B cell (primary cell): ENCODE data around the gene RNF212. TPM values are rescaled to one million over a fixed set of nuclear protein-coding genes. Genes with fewer than 3 reads are reported as not detected.

ENCODE experiments used
- ATAC-seq: fragments of 200-7000 bp; cut with Tn5 transposase; one replicate; pipeline ENCODE4 v1.10.0; 2021; ENCODE audit warnings: low read depth, mild to moderate bottlenecking, moderate number of reproducible peaks, moderate library complexity
- CTCF ChIA-PET: fragments of 350-600 bp; sonication (Branson Sonifier 250); formaldehyde crosslinking; loops from one replicate; lab custom pipeline; 2021; ENCODE audit warnings: antibody characterized with exemption, inconsistent platforms; lab: Charles Lee
- POLR2A ChIA-PET: fragments of 350-600 bp; sonication (Branson Sonifier 250); formaldehyde crosslinking; loops from one replicate; lab custom pipeline; 2021; ENCODE audit warnings: antibody characterized with exemption; lab: Charles Lee
- DNase-seq: peaks from one replicate; pipeline ENCODE4 v3.0.0; 2013
- H2AFZ ChIP-seq: 2 replicates; pipeline ENCODE4 v1.6.1; 2012; ENCODE audit warnings: mild to moderate bottlenecking, low read depth, low read length; ENCODE audit not compliant: insufficient read depth, poor library complexity, severe bottlenecking
- H3K27ac ChIP-seq, 2 donors: 1 replicate in 1 of 2; 2 replicates in 1 of 2; pipeline ENCODE4 v1.5.1; 2012 to 2013; ENCODE audit warnings: low read length in 2 of 2, mild to moderate bottlenecking in 2 of 2, moderate library complexity in 1 of 2
- H3K27me3 ChIP-seq, 4 experiments: fragments of 200-600 bp in 1 of 4; sonication (generic) in 1 of 4; replicated peaks in 1 of 4; 1 replicate in 2 of 4; 2 replicates in 2 of 4; pipeline versions ENCODE4 v1.6.1 to v1.7.0; 2013 to 2016; ENCODE audit warnings: low read length in 3 of 4, mild to moderate bottlenecking in 2 of 4, mixed read lengths in 1 of 4, moderate library complexity in 1 of 4; ENCODE audit not compliant: insufficient read depth in 4 of 4, control insufficient read depth in 3 of 4; ENCODE audit errors: control extremely low read depth in 1 of 4
- H3K36me3 ChIP-seq, 2 experiments: replicated peaks in 1 of 2; 1 replicate in 1 of 2; 2 replicates in 1 of 2; pipeline versions ENCODE4 v1.6.1 to v1.7.1; 2013; ENCODE audit warnings: low read length in 1 of 2; ENCODE audit not compliant: insufficient read depth in 2 of 2, control insufficient read depth in 1 of 2; ENCODE audit errors: control extremely low read depth in 1 of 2, extremely low read depth in 1 of 2
- H3K4me1 ChIP-seq, 2 donors: fragments of 200-600 bp in 1 of 2; sonication (generic) in 1 of 2; 1 replicate in 1 of 2; 2 replicates in 1 of 2; pipeline versions ENCODE4 v1.5.1 to v1.6.1; 2013 to 2017; ENCODE audit warnings: low read length in 2 of 2; ENCODE audit not compliant: control insufficient read depth in 2 of 2, insufficient read depth in 2 of 2
- H3K4me2 ChIP-seq: replicated peaks from 2 replicates; pipeline ENCODE3; 2012; ENCODE audit warnings: mild to moderate bottlenecking, low read depth, low read length; ENCODE audit not compliant: poor library complexity, severe bottlenecking
- H3K4me3 ChIP-seq, 5 experiments: fragments of 200-600 bp in 1 of 5; sonication (generic) in 1 of 5; 1 replicate in 3 of 5; 2 replicates in 2 of 5; pipeline versions ENCODE4 v1.5.1 to v1.7.0; 2011 to 2016; ENCODE audit warnings: low read length in 4 of 5, mild to moderate bottlenecking in 4 of 5, low read depth in 2 of 5, control low read depth in 1 of 5, moderate library complexity in 1 of 5; ENCODE audit not compliant: insufficient read depth in 1 of 5; ENCODE audit errors: control extremely low read depth in 1 of 5, extremely low read depth in 1 of 5
- H3K79me2 ChIP-seq: fragments of 200-600 bp; sonication (generic); one replicate; pipeline ENCODE4 v1.6.0; 2016; ENCODE audit warnings: low read length; ENCODE audit not compliant: control insufficient read depth, insufficient read depth
- H3K9ac ChIP-seq: fragments of 200-600 bp; sonication (generic); 2 replicates; pipeline ENCODE4 v1.6.1; 2017; ENCODE audit warnings: mild to moderate bottlenecking, low read length, moderate library complexity
- H3K9me3 ChIP-seq, 3 donors: one replicate each; pipeline versions ENCODE4 v1.6.1 to v1.7.1; 2013; ENCODE audit warnings: low read length in 2 of 3; ENCODE audit not compliant: control insufficient read depth in 2 of 3, insufficient read depth in 1 of 3; ENCODE audit errors: control extremely low read depth in 1 of 3
- H4K20me1 ChIP-seq: 2 replicates; pipeline ENCODE4 v1.6.0; 2012; ENCODE audit warnings: mild to moderate bottlenecking, low read length; ENCODE audit not compliant: insufficient read depth, control insufficient read depth, poor library complexity, severe bottlenecking
- H3K27ac Mint-ChIP-seq: one replicate; pipeline ENCODE4 v1.8.0; 2021; ENCODE audit warnings: mixed read lengths
- H3K27me3 Mint-ChIP-seq: one replicate; pipeline ENCODE4 v1.8.0; 2021; ENCODE audit warnings: mixed read lengths
- H3K4me1 Mint-ChIP-seq: one replicate; pipeline ENCODE4 v1.8.0; 2021; ENCODE audit warnings: mixed read lengths
- H3K4me3 Mint-ChIP-seq: one replicate; pipeline ENCODE4 v1.8.0; 2021; ENCODE audit warnings: mixed read lengths
- H3K9me3 Mint-ChIP-seq: one replicate; pipeline ENCODE4 v1.8.0; 2022; ENCODE audit warnings: mixed read lengths; ENCODE audit not compliant: insufficient read depth
- EZH2 ChIP-seq: IDR thresholded peaks from 2 replicates; pipeline ENCODE4 v1.6.1; 2012; ENCODE audit warnings: borderline replicate concordance, low read depth, mild to moderate bottlenecking, moderate library complexity, low read length; ENCODE audit not compliant: insufficient read depth, poor library complexity, severe bottlenecking
- WGBS: methylation state at CpG from one replicate; pipeline ENCODE4 v1.1.5; 2013; ENCODE audit warnings: missing lambda C conversion rate; ENCODE audit not compliant: insufficient coverage; 5-methylcytosine and 5-hydroxymethylcytosine counted together
- intact Hi-C: fragments of 100-400 bp; cut with micrococcal nuclease; formaldehyde crosslinking; loops from one replicate; pipeline ENCODE4 v1.10.0; 2022
- polyA plus RNA-seq: library from polyadenylated mRNA; depleted of rRNA; stranded (reverse); fragments of >200 nt; gene quantifications from 2 replicates; pipeline ENCODE4 v1.2.3, GENCODE V29; 2012
- total RNA-seq, 2 donors: library from RNA; stranded (reverse); fragments of 120-200 nt in 1 of 2; gene quantifications; 1 replicate in 1 of 2; 2 replicates in 1 of 2; pipeline versions ENCODE4 v1.2.3 to v1.2.4, GENCODE V29; 2013 to 2022
- TF ChIP-seq, protein P1 (sequence below): fragments of 200-600 bp; IDR thresholded peaks from one replicate; pipeline ENCODE4 v1.8.0; 2022; ENCODE audit warnings: antibody characterized with exemption, mild to moderate bottlenecking

The RNF212 gene
- total and polyA plus RNA-seq, 2 donors (not counting 1 experiment from before 2014, with no cell fraction given): 2.1 to 5.9 TPM

DNA sequence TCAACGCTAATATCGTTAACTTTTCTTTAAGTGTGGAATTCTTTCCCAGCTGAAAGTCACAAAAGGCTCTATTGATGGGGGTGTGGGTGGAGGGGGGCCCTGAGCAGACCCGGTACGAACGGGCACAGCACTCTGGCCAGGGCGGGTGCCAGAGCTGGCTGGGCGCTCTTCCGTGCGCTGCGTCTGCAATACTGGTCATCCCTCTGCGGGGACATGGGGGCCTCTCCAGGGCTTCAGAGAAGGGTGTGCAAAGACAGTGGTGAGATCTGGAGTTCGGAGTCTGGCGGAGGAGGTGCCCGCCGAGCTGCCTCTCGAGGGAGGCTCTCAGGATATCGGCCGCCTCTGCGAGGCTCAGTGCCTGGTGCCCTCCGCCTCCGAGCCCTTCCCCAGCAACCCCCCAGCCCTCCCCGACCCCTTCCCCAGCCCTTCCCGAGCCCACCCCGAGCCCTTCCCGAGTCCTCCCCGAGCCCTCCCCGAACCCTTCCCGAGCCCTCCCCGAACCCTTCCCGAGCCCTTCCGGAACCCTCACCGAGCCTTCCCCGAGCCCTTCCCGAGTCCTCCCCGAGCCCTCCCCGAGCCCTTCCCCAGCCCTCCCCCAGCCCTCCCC lies 67.7 kb downstream of the RNF212 start:
- Histone ChIP-seq H3K4me1 (peaks cover 3 to 10% of the 10 kb centered on the region in 2 donors), H4K20me1 (no peaks in the 10 kb centered on the region), H3K27ac (no peak overlapping the region), H3K36me3 (no peaks in the 10 kb centered on the region), H3K27me3 (peaks cover 0 to 35% (median 14%) of the 10 kb centered on the region in 4 experiments), H3K4me3 (no peak overlapping the region), H3K9ac (no peak overlapping the region), H3K9me3 (peaks cover 0 to 18% (median 0%) of the 10 kb centered on the region in 3 donors), H3K79me2 (no peaks in the 10 kb centered on the region), H3K4me2 (no peak overlapping the region), H2AFZ (no peak overlapping the region)
- ATAC-seq: no peak
- TF ChIP-seq, protein P1, sequence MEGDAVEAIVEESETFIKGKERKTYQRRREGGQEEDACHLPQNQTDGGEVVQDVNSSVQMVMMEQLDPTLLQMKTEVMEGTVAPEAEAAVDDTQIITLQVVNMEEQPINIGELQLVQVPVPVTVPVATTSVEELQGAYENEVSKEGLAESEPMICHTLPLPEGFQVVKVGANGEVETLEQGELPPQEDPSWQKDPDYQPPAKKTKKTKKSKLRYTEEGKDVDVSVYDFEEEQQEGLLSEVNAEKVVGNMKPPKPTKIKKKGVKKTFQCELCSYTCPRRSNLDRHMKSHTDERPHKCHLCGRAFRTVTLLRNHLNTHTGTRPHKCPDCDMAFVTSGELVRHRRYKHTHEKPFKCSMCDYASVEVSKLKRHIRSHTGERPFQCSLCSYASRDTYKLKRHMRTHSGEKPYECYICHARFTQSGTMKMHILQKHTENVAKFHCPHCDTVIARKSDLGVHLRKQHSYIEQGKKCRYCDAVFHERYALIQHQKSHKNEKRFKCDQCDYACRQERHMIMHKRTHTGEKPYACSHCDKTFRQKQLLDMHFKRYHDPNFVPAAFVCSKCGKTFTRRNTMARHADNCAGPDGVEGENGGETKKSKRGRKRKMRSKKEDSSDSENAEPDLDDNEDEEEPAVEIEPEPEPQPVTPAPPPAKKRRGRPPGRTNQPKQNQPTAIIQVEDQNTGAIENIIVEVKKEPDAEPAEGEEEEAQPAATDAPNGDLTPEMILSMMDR: no peak
- TF ChIP-seq EZH2: no peak
- WGBS: 91% methylated on average over 18 of the region's 36 CpGs
- Mint-ChIP-seq H3K9me3 (no peaks in the 10 kb centered on the region), H3K4me3 (no peak overlapping the region), H3K4me1 (peaks cover 2% of the 10 kb centered on the region), H3K27me3 (peaks cover 21% of the 10 kb centered on the region), H3K27ac (no peak overlapping the region)
- POLR2A ChIA-PET: no interaction called here
- no peak for DNase-seq
- CTCF ChIA-PET: no interaction called here
- intact Hi-C loops: no loop called here

DNA sequence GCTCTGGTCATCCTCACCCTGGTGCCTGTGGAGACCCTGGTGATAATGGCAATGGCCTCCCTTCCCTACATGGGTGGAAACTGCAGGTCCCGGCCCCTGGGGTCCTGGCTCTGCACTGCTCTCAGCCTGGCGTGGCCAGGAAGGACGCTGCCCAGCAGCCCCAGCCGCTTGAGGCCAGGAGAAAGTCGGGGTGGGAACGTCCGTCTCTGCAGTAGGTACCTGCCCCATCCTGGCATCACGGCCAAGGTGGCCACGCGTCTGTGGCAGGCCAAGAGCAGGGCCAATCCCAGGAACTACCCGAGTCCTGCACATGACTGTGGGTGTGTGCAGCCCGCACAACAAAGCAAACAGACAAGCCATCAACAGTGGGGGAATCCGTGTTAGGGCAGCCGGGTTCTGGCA lies 68.2 kb downstream of the RNF212 start:
- peaks cover 2% of the 10 kb centered on the region for H3K4me1 Mint-ChIP-seq
- no peak overlapping the region for H3K27ac Mint-ChIP-seq
- peaks cover 0 to 16% (median 0%) of the 10 kb centered on the region in 3 donors for H3K9me3 ChIP-seq
- ChIA-PET CTCF (no interaction called here), POLR2A (no interaction called here)
- TF ChIP-seq EZH2: no peak
- TF ChIP-seq, protein P1: no peak
- no peaks in the 10 kb centered on the region for H3K36me3 ChIP-seq
- no peak overlapping the region for H3K4me2 ChIP-seq
- no peaks in the 10 kb centered on the region for H4K20me1 ChIP-seq
- peaks cover 0 to 35% (median 14%) of the 10 kb centered on the region in 4 experiments for H3K27me3 ChIP-seq
- WGBS: 92% methylated on average over 14 of the region's 14 CpGs
- H3K9ac ChIP-seq: no peak overlapping the region
- H3K9me3 Mint-ChIP-seq: no peaks in the 10 kb centered on the region
- H3K27me3 Mint-ChIP-seq: peaks cover 21% of the 10 kb centered on the region
- H3K4me1 ChIP-seq: peaks cover 3 to 10% of the 10 kb centered on the region in 2 donors
- H3K27ac ChIP-seq: no peak overlapping the region
- ATAC-seq (no peak), DNase-seq (no peak)
- H3K79me2 ChIP-seq: no peaks in the 10 kb centered on the region
- intact Hi-C loops: no loop called here
- no peak overlapping the region for H3K4me3 ChIP-seq
- no peak overlapping the region for H3K4me3 Mint-ChIP-seq
- no peak overlapping the region for H2AFZ ChIP-seq
